ENCODE data around the gene MIPOL1. TPM values are rescaled to one million over a fixed set of nuclear protein-coding genes. Genes with fewer than 3 reads are reported as not detected.

MIPOL1 gene
- total RNA-seq, 1 experiment from 2014 or later: 15.4 TPM

DNA sequence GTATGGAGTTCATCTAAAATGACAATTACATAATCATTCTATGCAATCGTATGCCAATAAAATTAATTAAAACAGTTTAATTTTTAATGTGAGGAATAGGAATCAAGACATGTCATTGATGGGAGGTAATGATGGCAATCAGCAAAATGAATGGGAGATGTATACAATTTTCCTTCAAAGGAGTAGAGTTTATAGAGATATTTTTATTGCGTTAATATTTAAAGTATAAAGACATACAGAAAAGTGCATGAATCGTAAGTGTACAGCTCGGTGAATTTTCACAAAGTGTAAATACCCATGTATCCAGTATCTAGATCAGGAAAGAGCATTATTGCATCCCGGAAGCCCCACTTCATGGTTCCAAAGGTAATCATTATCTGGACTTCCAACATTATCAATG is 1.2 kb downstream of the MIPOL1 start (continued):
- TF ChIP-seq SRF (IDR thresholded peaks at IDR 0.05; ENCODE audit: low read depth) (no peak), ELF1 (IDR thresholded peaks at IDR 0.05; ENCODE audit: borderline replicate concordance, low read depth) (no peak), SP1 (IDR thresholded peaks at IDR 0.05; ENCODE audit: low read depth) (no peak), ZNF274 (IDR thresholded peaks at IDR 0.05; ENCODE audit: low read depth, low read length) (no peak), ZFX (IDR thresholded peaks at IDR 0.05) (no peak), SIN3A (IDR thresholded peaks at IDR 0.05; ENCODE audit: low read depth) (no peak), POLR2AphosphoS5 (IDR thresholded peaks at IDR 0.05; ENCODE audit: low read depth, low read length) (no peak), CEBPB (IDR thresholded peaks at IDR 0.05; ENCODE audit: low read depth) (no peak), EZH2 (IDR thresholded peaks at IDR 0.05) (no peak)

DNA sequence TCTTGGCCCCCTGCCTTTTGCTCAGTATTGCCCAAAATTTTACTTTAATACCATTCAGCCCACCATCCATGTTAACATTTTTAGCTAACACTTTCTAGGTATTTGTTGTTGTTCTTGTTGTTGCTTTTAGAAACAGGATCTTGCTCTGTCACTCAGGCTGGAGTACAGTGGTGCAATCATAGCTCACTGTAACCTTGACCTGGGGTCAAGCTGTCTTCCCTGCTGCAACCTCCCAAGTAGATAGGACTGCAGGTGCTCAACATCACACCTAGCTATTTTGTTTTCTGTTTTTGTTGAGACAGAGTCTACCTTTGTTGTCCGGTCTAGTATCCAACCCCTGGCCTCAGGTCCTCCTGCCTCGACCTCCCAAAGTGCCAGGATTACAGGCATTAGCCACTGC is 4.0 kb downstream of the MIPOL1 start:
- H3K9ac ChIP-seq (ENCODE audit: low read length): no peak overlapping the region
- BruUV-seq (replicated peaks): no TSS peak
- DNase-seq (ENCODE audit: low read depth, low spot score): no peak
- no peaks in the 10 kb centered on the region; the same call in 1 of the 2 replicates for H4K20me1 ChIP-seq (ENCODE audit: insufficient read depth)
- H3K4me3 ChIP-seq (replicated peaks in 1 of 2; ENCODE audit: low read depth in 1 of 2, low read length in 2 of 2): no peak overlapping the region
- H3K27ac ChIP-seq (ENCODE audit: low read depth, low read length): no peak overlapping the region
- H3K27me3 ChIP-seq (ENCODE audit: insufficient read depth, low read length): no peaks in the 10 kb centered on the region
- RAD21 ChIA-PET (ENCODE audit: low non-redundant PET in 1 of 2, low total read pairs in 2 of 2, uncharacterized antibody in 2 of 2, unreplicated experiment in 2 of 2): no interaction called here
- H3K36me3 ChIP-seq (ENCODE audit: control insufficient read depth in 1 of 2, insufficient read depth in 2 of 2, low read length in 2 of 2): no peaks in the 10 kb centered on the region
- no peak for ATAC-seq
- H3K9me2 ChIP-seq (ENCODE audit: insufficient read depth): no peaks in the 10 kb centered on the region
- H3K79me2 ChIP-seq (ENCODE audit: insufficient read depth, low read length): peaks cover 35% of the 10 kb centered on the region
- no peak overlapping the region for H2AFZ ChIP-seq (ENCODE audit: low read depth, low read length, poor library complexity, severe bottlenecking)
- POLR2A ChIA-PET: interaction anchor here (1.4 kb wide), 1 partner anchor 30 kb away, joined by 3 read pairs; no protein-coding TSS in a partner anchor
- TF ChIP-seq ZNF274 (IDR thresholded peaks at IDR 0.05; ENCODE audit: low read depth, low read length) (no peak), ZFX (IDR thresholded peaks at IDR 0.05) (no peak)
- peaks cover 7 to 32% of the 10 kb centered on the region in 2 experiments for H3K4me1 ChIP-seq (ENCODE audit: control insufficient read depth in 1 of 2, insufficient read depth in 2 of 2, low read length in 2 of 2)
- H3K4me2 ChIP-seq (ENCODE audit: low read length): no peak overlapping the region
- intact Hi-C loops (cut with micrococcal nuclease): no loop called here
- peaks cover 11 to 12% of the 10 kb centered on the region in 2 experiments; a peak in 2 of 4 replicates for H3K9me3 ChIP-seq (ENCODE audit: control insufficient read depth in 1 of 2, insufficient read depth in 1 of 2, low read depth in 1 of 2, low read length in 2 of 2)
- CTCF ChIA-PET: interaction anchor here (0.8 to 1.5 kb wide), 2 partner anchors 29 to 507 kb away, joined by 3 to 4 read pairs; no protein-coding TSS in a partner anchor

DNA sequence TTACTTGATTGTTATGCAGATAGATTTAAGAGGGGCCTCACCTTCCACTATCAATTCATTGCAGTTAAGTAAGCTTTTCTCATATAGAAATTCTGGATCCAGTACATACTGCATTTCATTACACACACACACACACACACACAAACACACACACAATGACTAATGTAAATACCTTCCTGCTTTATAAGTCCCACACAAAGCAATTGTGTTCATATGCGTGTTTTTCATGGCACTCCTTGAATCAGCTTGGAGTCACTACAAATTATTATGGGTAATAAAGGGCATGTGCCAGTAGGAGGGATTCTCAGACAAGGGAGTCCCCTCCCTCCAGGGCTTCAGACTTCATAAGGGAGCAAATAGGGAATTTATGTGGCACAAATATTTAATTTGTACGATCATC is 4.5 kb downstream of the MIPOL1 start:
- no peak overlapping the region for H3K27ac ChIP-seq (ENCODE audit: low read depth, low read length)
- no peak overlapping the region for H3K4me3 ChIP-seq (replicated peaks in 1 of 2; ENCODE audit: low read depth in 1 of 2, low read length in 2 of 2)
- no peaks in the 10 kb centered on the region for H3K9me2 ChIP-seq (ENCODE audit: insufficient read depth)
- DNase-seq (ENCODE audit: low read depth, low spot score): no peak
- RAD21 ChIA-PET (ENCODE audit: low non-redundant PET in 1 of 2, low total read pairs in 2 of 2, uncharacterized antibody in 2 of 2, unreplicated experiment in 2 of 2): no interaction called here
- ATAC-seq: no peak
- no peaks in the 10 kb centered on the region for H3K27me3 ChIP-seq (ENCODE audit: insufficient read depth, low read length)
- no peaks in the 10 kb centered on the region; the same call in 1 of the 2 replicates for H4K20me1 ChIP-seq (ENCODE audit: insufficient read depth)
- no TSS peak for BruUV-seq (replicated peaks)
- H3K4me2 ChIP-seq (ENCODE audit: low read length): no peak overlapping the region
- H3K9me3 ChIP-seq (ENCODE audit: control insufficient read depth in 1 of 2, insufficient read depth in 1 of 2, low read depth in 1 of 2, low read length in 2 of 2): peaks cover 11 to 12% of the 10 kb centered on the region in 2 experiments; a peak in 2 of 4 replicates
- no peak overlapping the region for H3K9ac ChIP-seq (ENCODE audit: low read length)
- CTCF ChIA-PET: interaction anchor here (1.5 kb wide), 1 partner anchor 507 kb away, joined by 4 read pairs; no protein-coding TSS in a partner anchor
- POLR2A ChIA-PET: no interaction called here
- H3K4me1 ChIP-seq (ENCODE audit: control insufficient read depth in 1 of 2, insufficient read depth in 2 of 2, low read length in 2 of 2): peaks cover 2 to 26% of the 10 kb centered on the region in 2 experiments; a peak in 3 of 4 replicates
- intact Hi-C loops (cut with micrococcal nuclease): no loop called here
- peaks cover 39% of the 10 kb centered on the region for H3K79me2 ChIP-seq (ENCODE audit: insufficient read depth, low read length)
- no peaks in the 10 kb centered on the region for H3K36me3 ChIP-seq (ENCODE audit: control insufficient read depth in 1 of 2, insufficient read depth in 2 of 2, low read length in 2 of 2)
- no peak for TF ChIP-seq ZNF274 (IDR thresholded peaks at IDR 0.05; ENCODE audit: low read depth, low read length)
- H2AFZ ChIP-seq (ENCODE audit: low read depth, low read length, poor library complexity, severe bottlenecking): no peak overlapping the region

Measured in HCT116 (cell line).